ENCODE results near the gene TMEM270. TPM values are rescaled to one million over a fixed set of nuclear protein-coding genes. Genes with fewer than 3 reads are reported as not detected.

The TMEM270 gene
- total and polyA plus RNA-seq, 8 donors, result 0.25 to 0.31 TPM; not detected in 6

DNA sequence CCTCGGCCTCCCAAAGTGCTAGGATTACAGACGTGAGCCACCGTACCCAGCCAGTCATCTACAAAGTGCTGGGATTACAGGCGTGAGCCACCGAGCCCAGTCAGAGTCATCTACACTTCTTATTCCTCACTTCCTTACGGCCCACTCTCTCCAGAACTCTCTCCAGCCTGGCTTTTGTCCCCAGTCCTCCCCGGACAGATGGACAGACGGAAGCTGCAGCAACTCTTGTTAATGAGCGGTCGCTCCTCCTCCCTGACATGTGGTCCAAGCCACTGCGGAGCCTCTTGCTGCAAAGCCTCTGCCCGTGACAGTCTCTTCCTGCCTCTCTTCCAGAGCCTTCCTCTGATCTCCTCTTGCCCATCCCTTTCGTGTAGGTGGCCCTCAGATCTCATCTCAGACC, 45.9 kb downstream of the TMEM270 start:
- Histone ChIP-seq H3K27me3 (no peaks in the 10 kb centered on the region), H3K27ac (no peak overlapping the region), H3K9me3 (no peaks in the 10 kb centered on the region), H3K36me3 (no peaks in the 10 kb centered on the region), H3K4me1 (no peaks in the 10 kb centered on the region), H3K4me3 (no peak overlapping the region)
- DNase-seq (peak in 1 of 6 donors; percentile 18), ATAC-seq (no peak), FAIRE-seq (no peak)
- TF ChIP-seq, protein P1, sequence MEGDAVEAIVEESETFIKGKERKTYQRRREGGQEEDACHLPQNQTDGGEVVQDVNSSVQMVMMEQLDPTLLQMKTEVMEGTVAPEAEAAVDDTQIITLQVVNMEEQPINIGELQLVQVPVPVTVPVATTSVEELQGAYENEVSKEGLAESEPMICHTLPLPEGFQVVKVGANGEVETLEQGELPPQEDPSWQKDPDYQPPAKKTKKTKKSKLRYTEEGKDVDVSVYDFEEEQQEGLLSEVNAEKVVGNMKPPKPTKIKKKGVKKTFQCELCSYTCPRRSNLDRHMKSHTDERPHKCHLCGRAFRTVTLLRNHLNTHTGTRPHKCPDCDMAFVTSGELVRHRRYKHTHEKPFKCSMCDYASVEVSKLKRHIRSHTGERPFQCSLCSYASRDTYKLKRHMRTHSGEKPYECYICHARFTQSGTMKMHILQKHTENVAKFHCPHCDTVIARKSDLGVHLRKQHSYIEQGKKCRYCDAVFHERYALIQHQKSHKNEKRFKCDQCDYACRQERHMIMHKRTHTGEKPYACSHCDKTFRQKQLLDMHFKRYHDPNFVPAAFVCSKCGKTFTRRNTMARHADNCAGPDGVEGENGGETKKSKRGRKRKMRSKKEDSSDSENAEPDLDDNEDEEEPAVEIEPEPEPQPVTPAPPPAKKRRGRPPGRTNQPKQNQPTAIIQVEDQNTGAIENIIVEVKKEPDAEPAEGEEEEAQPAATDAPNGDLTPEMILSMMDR (IDR thresholded peaks at IDR 0.05), result no peak
- WGBS, 2 donors, result 83 to 91% methylated on average over 13 of the region's 13 CpGs
- intact Hi-C loops (cut with DNase I), result no loop called here

DNA sequence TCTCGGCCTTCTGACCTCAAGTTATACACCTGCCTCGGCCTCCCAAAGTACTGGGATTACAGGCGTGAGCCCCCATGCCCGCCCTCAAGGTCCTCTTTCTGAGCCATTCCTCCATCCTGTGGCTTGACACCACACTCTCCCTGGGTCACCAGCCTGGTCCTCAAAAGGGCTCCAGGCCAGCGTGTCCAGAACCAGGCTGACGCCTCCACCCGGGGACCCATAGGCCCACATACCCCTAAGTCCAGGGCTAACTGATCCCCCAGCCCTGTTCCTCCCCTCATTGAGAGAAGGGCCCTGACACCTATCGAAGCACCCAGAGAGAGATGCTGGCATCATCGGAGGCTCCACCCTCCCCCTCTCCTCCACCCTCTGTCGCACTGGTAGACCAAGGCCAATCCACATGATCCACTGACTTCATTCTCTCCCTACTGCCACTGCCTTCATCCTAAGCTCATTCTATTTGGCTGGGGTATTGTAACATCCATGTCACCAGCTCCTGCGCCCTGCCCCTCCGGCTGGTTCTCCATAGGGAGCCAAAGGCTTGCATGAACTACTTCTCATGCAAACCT, 46.7 kb downstream of the TMEM270 start:
- DNase-seq, result peak in 1 of 6 donors; percentile 32
- H3K27ac ChIP-seq, result no peak overlapping the region

DNA sequence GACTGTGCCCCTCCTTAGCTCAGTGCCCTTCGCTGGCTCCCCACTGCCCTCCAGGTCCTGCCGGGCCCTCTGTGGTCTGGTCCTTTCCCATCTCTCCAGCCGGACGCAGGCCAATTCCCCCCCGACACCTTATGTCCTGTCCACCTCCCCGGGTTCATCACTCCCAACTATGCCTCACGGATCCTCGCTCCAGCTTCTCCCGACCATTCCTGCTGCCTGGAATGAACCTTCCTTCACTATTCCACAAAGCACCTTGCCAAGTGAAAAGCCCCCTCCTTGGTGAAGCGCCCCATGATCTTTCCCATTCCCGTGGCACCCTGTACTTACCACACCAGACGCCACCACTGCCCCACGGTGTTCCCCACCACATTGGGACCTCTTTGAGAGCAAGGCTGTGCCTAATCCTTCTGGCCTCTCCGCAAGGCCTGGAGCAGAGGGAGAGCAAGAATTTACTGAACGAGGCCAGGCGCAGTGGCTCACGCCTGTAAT, 47.2 kb downstream of the TMEM270 start:
- ATAC-seq (no peak), FAIRE-seq (no peak), DNase-seq (peak in 1 of 6 donors; percentile 49)
- no peaks in the 10 kb centered on the region for H3K4me1 ChIP-seq
- TF ChIP-seq, protein P1 (IDR thresholded peaks at IDR 0.05), result no peak
- no peak overlapping the region for H3K27ac ChIP-seq
- no peaks in the 10 kb centered on the region for H3K36me3 ChIP-seq
- no peaks in the 10 kb centered on the region for H3K27me3 ChIP-seq
- 80 to 86% methylated on average over 17 of the region's 17 CpGs for WGBS, 2 donors
- H3K9me3 ChIP-seq, result no peaks in the 10 kb centered on the region
- H3K4me3 ChIP-seq, result no peak overlapping the region
- intact Hi-C loops (cut with DNase I), result no loop called here

More for the DNA sequence above, 46.7 kb downstream of the TMEM270 start:
- Histone ChIP-seq H3K9me3 (no peaks in the 10 kb centered on the region), H3K27me3 (no peaks in the 10 kb centered on the region), H3K4me1 (no peaks in the 10 kb centered on the region), H3K4me3 (no peak overlapping the region), H3K36me3 (no peaks in the 10 kb centered on the region)
- ATAC-seq, result no peak
- FAIRE-seq, result no peak
- 89 to 92% methylated on average over 12 of the region's 12 CpGs for WGBS, 2 donors
- intact Hi-C loops (cut with DNase I), result no loop called here
- TF ChIP-seq, protein P1 (IDR thresholded peaks at IDR 0.05), result no peak

DNA sequence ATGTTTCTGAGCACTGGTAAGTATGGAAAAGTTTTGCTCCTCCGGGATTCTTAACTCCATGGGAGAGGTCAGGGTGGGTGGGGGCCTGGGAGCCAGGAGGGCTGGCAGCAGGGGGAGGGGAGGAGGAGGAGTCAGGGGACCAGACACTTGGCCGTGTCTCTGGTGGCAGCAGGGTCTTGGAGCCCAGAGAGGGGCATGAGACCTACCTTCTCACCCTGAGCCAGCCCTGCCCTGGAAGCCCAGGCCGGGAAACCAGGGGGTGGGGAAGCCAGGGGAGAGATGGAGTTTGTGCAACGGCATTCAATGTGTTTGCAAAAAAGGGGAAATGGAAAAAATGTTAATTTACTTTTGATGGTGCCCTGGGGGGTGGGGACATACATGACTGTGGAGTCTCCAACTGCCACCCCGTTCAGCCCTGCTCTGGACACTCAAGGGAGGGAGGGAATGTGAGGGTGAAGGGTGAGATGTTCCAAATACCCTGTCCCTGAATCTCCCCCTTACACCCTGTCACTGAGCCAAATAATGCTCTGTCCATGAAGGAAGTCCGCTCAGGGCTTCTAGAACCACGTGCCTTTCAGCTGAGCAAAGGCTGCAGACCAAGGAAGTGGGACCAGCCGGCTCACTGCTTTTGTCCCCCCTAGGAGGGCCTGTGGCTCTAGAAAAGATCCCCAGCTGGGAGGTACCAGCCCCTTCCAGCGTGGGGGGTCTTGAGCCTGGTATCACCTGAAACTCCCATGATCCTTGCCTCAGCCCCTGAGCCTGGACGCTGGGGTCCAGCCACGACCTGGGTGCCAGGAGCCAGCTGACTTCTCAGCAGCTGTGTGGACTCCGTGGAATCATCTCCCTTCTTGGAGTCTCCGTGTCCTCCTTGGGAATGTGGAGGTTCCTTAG, 48.3 kb downstream of the TMEM270 start:
- no peaks in the 10 kb centered on the region for H3K4me1 ChIP-seq
- intact Hi-C loops (cut with DNase I), result no loop called here
- no peak overlapping the region for H3K27ac ChIP-seq
- WGBS, 2 donors, result 42 to 50% methylated on average over 13 of the region's 13 CpGs
- FAIRE-seq (no peak), ATAC-seq (peak in 2 of 4 donors; percentile 47 to 80), DNase-seq (peak in 1 of 6 donors; percentile 47)
- H3K36me3 ChIP-seq, result no peaks in the 10 kb centered on the region
- H3K9me3 ChIP-seq, result no peaks in the 10 kb centered on the region
- no peaks in the 10 kb centered on the region for H3K27me3 ChIP-seq
- TF ChIP-seq, protein P1 (IDR thresholded peaks at IDR 0.05), result no peak
- no peak overlapping the region for H3K4me3 ChIP-seq

Measured in pancreas (tissue), 10 donors.